Lower leg skin (tissue), 4 donors: ENCODE data around the gene CACNA1S. TPM values are rescaled to one million over a fixed set of nuclear protein-coding genes. Genes with fewer than 3 reads are reported as not detected.

Source experiments
- DNase-seq, 2 donors: peaks; one replicate each; pipeline ENCODE4 v3.0.0-alpha.2; 2019; ENCODE audit warnings: low spot score in 2 of 2
- H3K4me3 ChIP-seq: fragments of 200-600 bp; sonication (generic); 2 replicates; pipeline ENCODE4 v1.5.1; 2017; ENCODE audit warnings: mild to moderate bottlenecking, low read depth; ENCODE audit not compliant: poor library complexity, severe bottlenecking
- CTCF ChIP-seq, 3 donors: fragments of 450-650 bp; IDR thresholded peaks; one replicate each; pipeline ENCODE4 v1.5.1; 2016; ENCODE audit warnings: antibody characterized with exemption in 3 of 3, mild to moderate bottlenecking in 3 of 3, moderate library complexity in 2 of 3
- POLR2A ChIP-seq, 2 donors: fragments of 450-650 bp; IDR thresholded peaks; one replicate each; pipeline ENCODE4 v1.6.1; 2016 to 2017; ENCODE audit warnings: antibody characterized with exemption in 2 of 2, mild to moderate bottlenecking in 1 of 2, moderate library complexity in 1 of 2
- WGBS, 2 donors: methylation state at CpG; one replicate each; pipeline ENCODE4 v1.1.5; 2018; 5-methylcytosine and 5-hydroxymethylcytosine counted together
- intact Hi-C: fragments of 100-400 bp; cut with DNase I; formaldehyde crosslinking; loops from one replicate; pipeline ENCODE4 v1.15.0; 2023; ENCODE audit warnings: low total_unique reads
- total RNA-seq, 4 donors: library from RNA; depleted of rRNA; stranded (reverse); fragments of >200 nt; gene quantifications; one replicate each; pipeline ENCODE4 v1.1.0, GENCODE V29; 2016

CACNA1S gene
- total RNA-seq, 4 donors from 2014 or later: 0.04 TPM; not detected in 3

GRCh38 chr1:201088395-201088794, 23.8 kb downstream of the CACNA1S start:
- H3K4me3 ChIP-seq: no peak overlapping the region
- no peak for DNase-seq
- intact Hi-C loops: no loop called here
- WGBS, 2 donors: 58 to 68% methylated on average over 4 of the region's 4 CpGs
- TF ChIP-seq CTCF (IDR thresholded peaks at IDR 0.05): no peak
- no peak for TF ChIP-seq POLR2A (IDR thresholded peaks at IDR 0.05)

- DNase-seq: no peak
Observed at GRCh38 chr1:201085902-201086735, 26.1 kb downstream of the CACNA1S start.

GRCh38 chr1:201084295-201084694, 27.9 kb downstream of the CACNA1S start:
- WGBS, 2 donors: 70 to 72% methylated on average over 6 of the region's 6 CpGs
- TF ChIP-seq CTCF (IDR thresholded peaks at IDR 0.05) (no peak), POLR2A (IDR thresholded peaks at IDR 0.05) (no peak)
- intact Hi-C loops: no loop called here
- no peak overlapping the region for H3K4me3 ChIP-seq
- DNase-seq: no peak

More at GRCh38 chr1:201085902-201086735, 26.1 kb downstream of the CACNA1S start:
- TF ChIP-seq CTCF (IDR thresholded peaks at IDR 0.05) (no peak), POLR2A (IDR thresholded peaks at IDR 0.05) (no peak)
- 78 to 83% methylated on average over 12 of the region's 12 CpGs for WGBS, 2 donors
- intact Hi-C loops: no loop called here
- no peak overlapping the region for H3K4me3 ChIP-seq

- intact Hi-C loops: no loop called here
- no peak overlapping the region for H3K4me3 ChIP-seq
- TF ChIP-seq CTCF (IDR thresholded peaks at IDR 0.05) (no peak), POLR2A (IDR thresholded peaks at IDR 0.05) (no peak)
- DNase-seq: no peak
- WGBS, 2 donors: 73 to 75% methylated on average over 3 of the region's 3 CpGs
Observed at GRCh38 chr1:201083741-201084140, 28.5 kb downstream of the CACNA1S start.

- no peak overlapping the region for H3K4me3 ChIP-seq
- no peak for TF ChIP-seq CTCF (IDR thresholded peaks at IDR 0.05)
- TF ChIP-seq POLR2A (IDR thresholded peaks at IDR 0.05): no peak
- no peak for DNase-seq
- intact Hi-C loops: no loop called here
- WGBS, 2 donors: 97 to 100% methylated on average over 3 of the region's 3 CpGs
Observed at GRCh38 chr1:201080135-201080534, 32.1 kb downstream of the CACNA1S start.
